SK-N-MC (cell line): Measurements from ENCODE around the gene KRTAP6-2.

Experiments
- EZH2 ChIP-seq: fragments of 200-600 bp; sonication (generic); IDR thresholded peaks from one replicate; pipeline ENCODE4 v1.6.1; 2017; ENCODE audit warnings: antibody characterized with exemption
- POLR2AphosphoS5 ChIP-seq: IDR thresholded peaks from 2 replicates; pipeline ENCODE4 v1.6.1; 2012; ENCODE audit warnings: mild to moderate bottlenecking, low read depth, low read length, borderline replicate concordance

DNA sequence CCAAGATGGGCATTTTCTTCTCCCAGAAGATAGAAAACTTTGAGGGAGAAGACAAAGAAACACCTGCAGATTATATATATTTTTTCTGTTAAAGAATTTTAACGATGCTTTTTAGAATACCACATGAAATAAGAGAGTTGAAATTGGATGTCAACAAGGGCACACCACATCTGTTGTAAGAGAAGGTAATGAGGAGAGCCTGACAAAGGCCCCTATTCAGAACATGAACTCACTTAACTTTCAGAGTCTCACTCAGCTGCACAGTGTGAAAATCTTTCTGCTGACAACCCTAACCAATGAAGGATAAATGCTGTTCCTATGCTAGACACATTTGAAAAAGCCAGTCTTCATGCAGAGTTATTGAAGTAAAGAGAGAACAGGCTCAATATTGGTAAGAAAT is 15.8 kb downstream of the KRTAP6-2 start:
- TF ChIP-seq EZH2 (no peak), POLR2AphosphoS5 (no peak)
